Neutrophil (primary cell): ENCODE results near the gene DAZAP2.
A peak's percentile ranks its signal among the peaks of the same experiment; 100 is the strongest.

ENCODE experiments used
- H3K27ac ChIP-seq: fragments of 200-600 bp; sonication (generic); 2 replicates; pipeline ENCODE4 v1.5.1; 2016; ENCODE audit warnings: mild to moderate bottlenecking, moderate library complexity
- H3K27me3 ChIP-seq: fragments of 200-600 bp; sonication (generic); 2 replicates; pipeline ENCODE4 v1.6.0; 2016; ENCODE audit warnings: mild to moderate bottlenecking
- H3K36me3 ChIP-seq: fragments of 200-600 bp; sonication (generic); 2 replicates; pipeline ENCODE4 v1.5.1; 2017
- H3K4me1 ChIP-seq, 2 experiments: fragments of 200-600 bp in 1 of 2; sonication (generic) in 1 of 2; 1 replicate in 1 of 2; 2 replicates in 1 of 2; pipeline versions ENCODE4 v1.5.1 to v1.6.1; 2013 to 2016; ENCODE audit warnings: low read depth in 1 of 2, low read length in 1 of 2, mild to moderate bottlenecking in 1 of 2, moderate library complexity in 1 of 2; ENCODE audit not compliant: control insufficient read depth in 1 of 2, insufficient read depth in 1 of 2
- H3K4me3 ChIP-seq, 2 experiments: fragments of 200-600 bp in 1 of 2; sonication (generic) in 1 of 2; 1 replicate in 1 of 2; 2 replicates in 1 of 2; pipeline ENCODE4 v1.5.1; 2013 to 2016; ENCODE audit warnings: low read depth in 1 of 2, low read length in 1 of 2, mild to moderate bottlenecking in 1 of 2, moderate library complexity in 1 of 2
- H3K9me3 ChIP-seq: fragments of 200-600 bp; sonication (generic); 2 replicates; pipeline ENCODE4 v1.5.1; 2016
- CTCF ChIP-seq: fragments of 200-600 bp; sonication (generic); IDR thresholded peaks from 2 replicates; pipeline ENCODE4 v1.5.1; 2016; ENCODE audit warnings: antibody characterized with exemption

The DAZAP2 gene

DNA sequence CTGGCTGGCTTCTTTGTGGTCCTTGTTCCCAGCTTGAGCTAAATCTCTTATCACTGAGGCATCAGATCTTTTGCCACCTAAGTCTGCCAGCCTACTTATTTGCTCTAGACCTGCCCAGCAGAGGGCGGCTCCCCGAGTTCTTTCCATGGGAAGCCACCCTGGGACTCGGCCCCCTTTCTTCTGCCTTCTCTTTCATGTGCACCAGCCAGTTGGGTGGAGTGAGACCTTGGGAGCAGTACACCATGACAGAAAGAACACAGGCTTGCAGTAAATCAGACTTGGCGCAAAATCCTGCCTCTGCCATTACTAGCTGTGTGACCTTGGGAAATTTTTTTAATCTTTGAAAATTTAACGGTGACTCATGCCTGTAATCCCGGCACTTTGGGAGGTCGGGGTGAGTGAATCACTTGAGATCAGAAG lies 24.1 kb downstream of the DAZAP2 start:
- no peak overlapping the region for H3K27ac ChIP-seq
- no peak for TF ChIP-seq CTCF
- no peaks in the 10 kb centered on the region for H3K9me3 ChIP-seq
- H3K4me1 ChIP-seq, result no peaks in the 10 kb centered on the region
- H3K27me3 ChIP-seq, result no peaks in the 10 kb centered on the region
- no peak overlapping the region for H3K4me3 ChIP-seq
- H3K36me3 ChIP-seq, result no peaks in the 10 kb centered on the region

GRCh38 chr12:51263341-51263740 lies 24.7 kb downstream of the DAZAP2 start:
- TF ChIP-seq CTCF, result no peak
- peaks cover under 1% of the 10 kb centered on the region for H3K27me3 ChIP-seq
- no peaks in the 10 kb centered on the region for H3K36me3 ChIP-seq
- H3K4me1 ChIP-seq, result peaks cover 0 to under 1% of the 10 kb centered on the region in 2 experiments
- no peak overlapping the region for H3K27ac ChIP-seq
- H3K4me3 ChIP-seq, result no peak overlapping the region
- H3K9me3 ChIP-seq, result no peaks in the 10 kb centered on the region

GRCh38 chr12:51264297-51264696 lies 25.7 kb downstream of the DAZAP2 start:
- peaks cover 10% of the 10 kb centered on the region for H3K27me3 ChIP-seq
- H3K9me3 ChIP-seq, result no peaks in the 10 kb centered on the region
- no peak overlapping the region for H3K4me3 ChIP-seq
- no peak overlapping the region for H3K27ac ChIP-seq
- no peaks in the 10 kb centered on the region for H3K36me3 ChIP-seq
- peaks cover 6 to 8% of the 10 kb centered on the region in 2 experiments for H3K4me1 ChIP-seq
- TF ChIP-seq CTCF, result no peak

DNA sequence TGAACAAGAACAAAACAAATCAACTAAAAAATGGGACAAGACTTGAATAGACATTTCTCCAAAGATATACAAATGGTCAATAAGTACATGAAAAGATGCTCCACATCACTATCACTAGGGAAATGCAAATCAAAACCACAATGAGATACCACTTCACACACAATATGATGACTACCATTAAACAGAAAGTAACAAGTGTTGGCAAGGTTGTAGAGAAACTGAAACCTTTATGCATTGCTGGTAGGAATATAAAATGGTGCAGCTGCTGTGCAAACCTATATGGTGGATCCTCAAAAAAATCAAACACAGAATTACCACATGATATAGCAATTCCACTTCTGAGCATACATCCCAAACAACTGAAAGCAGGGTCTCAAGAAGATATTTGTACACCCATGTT lies 26.4 kb downstream of the DAZAP2 start:
- TF ChIP-seq CTCF, result no peak
- Histone ChIP-seq H3K9me3 (no peaks in the 10 kb centered on the region), H3K36me3 (no peaks in the 10 kb centered on the region), H3K4me1 (peaks cover 9 to 12% of the 10 kb centered on the region in 2 experiments), H3K4me3 (no peak overlapping the region), H3K27ac (no peak overlapping the region), H3K27me3 (peaks cover 15% of the 10 kb centered on the region)

- Histone ChIP-seq H3K27ac (peak overlapping the region; percentile 23), H3K4me1 (peaks cover 16 to 19% of the 10 kb centered on the region in 2 experiments)
- TF ChIP-seq CTCF, result peak; percentile 49
Observed at GRCh38 chr12:51269174-51270066, 30.8 kb downstream of the DAZAP2 start.

More at GRCh38 chr12:51269174-51270066, 30.8 kb downstream of the DAZAP2 start:
- Histone ChIP-seq H3K36me3 (no peaks in the 10 kb centered on the region), H3K27me3 (peaks cover 41% of the 10 kb centered on the region), H3K9me3 (no peaks in the 10 kb centered on the region), H3K4me3 (peak overlapping the region; percentile 63 to 90)
